NT2/D1 (cell line): ENCODE data around the gene LOXHD1.

Experiments
- YY1 ChIP-seq: IDR thresholded peaks from 2 replicates; pipeline ENCODE4 v1.6.1; 2011; ENCODE audit not compliant: insufficient read length, insufficient read depth
- ZNF274 ChIP-seq: IDR thresholded peaks from 2 replicates; pipeline ENCODE4 v1.6.1; 2011; ENCODE audit warnings: mild to moderate bottlenecking, low read depth, low read length

GRCh38 chr18:46452820-46453219 lies 204.2 kb downstream of the LOXHD1 start:
- TF ChIP-seq ZNF274 (no peak), YY1 (no peak)
